ENCODE results near the gene VPS37B. TPM values are rescaled to one million over a fixed set of nuclear protein-coding genes. Genes with fewer than 3 reads are reported as not detected.

The VPS37B gene
- total RNA-seq, 4 donors from 2014 or later = 49.5 to 92.8 (median 58.4) TPM

- no peak overlapping the region for H3K4me3 ChIP-seq
- no peaks in the 10 kb centered on the region for H3K9me3 ChIP-seq
- no peak for DNase-seq
- peaks cover 0 to 33% (median 0%) of the 10 kb centered on the region in 3 donors for H3K36me3 ChIP-seq
- peaks cover 0 to 7% (median 0%) of the 10 kb centered on the region in 4 donors for H3K4me1 ChIP-seq
- no peak overlapping the region for H3K27ac ChIP-seq
- H3K27me3 ChIP-seq = no peaks in the 10 kb centered on the region
- no peak for TF ChIP-seq POLR2A (IDR thresholded peaks at IDR 0.05)
- TF ChIP-seq, protein P1, sequence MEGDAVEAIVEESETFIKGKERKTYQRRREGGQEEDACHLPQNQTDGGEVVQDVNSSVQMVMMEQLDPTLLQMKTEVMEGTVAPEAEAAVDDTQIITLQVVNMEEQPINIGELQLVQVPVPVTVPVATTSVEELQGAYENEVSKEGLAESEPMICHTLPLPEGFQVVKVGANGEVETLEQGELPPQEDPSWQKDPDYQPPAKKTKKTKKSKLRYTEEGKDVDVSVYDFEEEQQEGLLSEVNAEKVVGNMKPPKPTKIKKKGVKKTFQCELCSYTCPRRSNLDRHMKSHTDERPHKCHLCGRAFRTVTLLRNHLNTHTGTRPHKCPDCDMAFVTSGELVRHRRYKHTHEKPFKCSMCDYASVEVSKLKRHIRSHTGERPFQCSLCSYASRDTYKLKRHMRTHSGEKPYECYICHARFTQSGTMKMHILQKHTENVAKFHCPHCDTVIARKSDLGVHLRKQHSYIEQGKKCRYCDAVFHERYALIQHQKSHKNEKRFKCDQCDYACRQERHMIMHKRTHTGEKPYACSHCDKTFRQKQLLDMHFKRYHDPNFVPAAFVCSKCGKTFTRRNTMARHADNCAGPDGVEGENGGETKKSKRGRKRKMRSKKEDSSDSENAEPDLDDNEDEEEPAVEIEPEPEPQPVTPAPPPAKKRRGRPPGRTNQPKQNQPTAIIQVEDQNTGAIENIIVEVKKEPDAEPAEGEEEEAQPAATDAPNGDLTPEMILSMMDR (IDR thresholded peaks at IDR 0.05) = no peak
These were observed 48.4 kb downstream of the VPS37B start for GRCh38 chr12:122847516-122847836.

- Histone ChIP-seq H3K4me3 (no peak overlapping the region), H3K27ac (no peak overlapping the region), H3K9me3 (no peaks in the 10 kb centered on the region), H3K27me3 (no peaks in the 10 kb centered on the region), H3K36me3 (peaks cover 0 to 27% (median 0%) of the 10 kb centered on the region in 3 donors), H3K4me1 (peaks cover 0 to 10% (median 0%) of the 10 kb centered on the region in 4 donors)
- no peak for DNase-seq
- TF ChIP-seq POLR2A (IDR thresholded peaks at IDR 0.05) = no peak
These were observed 49.1 kb downstream of the VPS37B start for GRCh38 chr12:122846622-122847515.

GRCh38 chr12:122845865-122846621 is 49.9 kb downstream of the VPS37B start:
- Histone ChIP-seq H3K4me1 (peaks cover 0 to 16% (median 0%) of the 10 kb centered on the region in 4 donors), H3K27ac (no peak overlapping the region), H3K4me3 (no peak overlapping the region), H3K9me3 (no peaks in the 10 kb centered on the region), H3K27me3 (no peaks in the 10 kb centered on the region), H3K36me3 (peaks cover 0 to 18% (median 0%) of the 10 kb centered on the region in 3 donors)
- DNase-seq = no peak
- no peak for TF ChIP-seq POLR2A (IDR thresholded peaks at IDR 0.05)
- TF ChIP-seq, protein P1 (IDR thresholded peaks at IDR 0.05) = no peak

GRCh38 chr12:122845041-122845864 is 50.7 kb downstream of the VPS37B start:
- H3K27ac ChIP-seq = no peak overlapping the region

GRCh38 chr12:122844366-122844971 is 51.5 kb downstream of the VPS37B start:
- H3K9me3 ChIP-seq = no peaks in the 10 kb centered on the region
- no peak for DNase-seq
- H3K4me1 ChIP-seq = peaks cover 0 to 27% (median 0%) of the 10 kb centered on the region in 4 donors
- TF ChIP-seq, protein P1 (IDR thresholded peaks at IDR 0.05) = no peak
- TF ChIP-seq POLR2A (IDR thresholded peaks at IDR 0.05) = no peak
- H3K27ac ChIP-seq = no peak overlapping the region
- no peaks in the 10 kb centered on the region for H3K27me3 ChIP-seq
- peaks cover 0 to 14% (median 0%) of the 10 kb centered on the region in 3 donors for H3K36me3 ChIP-seq
- no peak overlapping the region for H3K4me3 ChIP-seq

More at GRCh38 chr12:122845041-122845864, 50.7 kb downstream of the VPS37B start:
- H3K9me3 ChIP-seq = no peaks in the 10 kb centered on the region
- DNase-seq = no peak
- H3K27me3 ChIP-seq = no peaks in the 10 kb centered on the region
- peaks cover 0 to 19% (median 0%) of the 10 kb centered on the region in 4 donors for H3K4me1 ChIP-seq
- TF ChIP-seq, protein P1 (IDR thresholded peaks at IDR 0.05) = no peak
- no peak for TF ChIP-seq POLR2A (IDR thresholded peaks at IDR 0.05)
- H3K4me3 ChIP-seq = no peak overlapping the region
- H3K36me3 ChIP-seq = peaks cover 0 to 14% (median 0%) of the 10 kb centered on the region in 3 donors
